Activated gamma-delta T cell treated with anti-CD3 and anti-CD28 coated beads, Interleukin-2, amount 50 U/mL, for 16 hours (primary cell): ENCODE measurements around the gene LRRC4B.
"Not testable (repeated sequence)": the region's sequence is repeated elsewhere in the genome, so short reads cannot be mapped to it uniquely, and the experiment has no call there.

Experiments
- DNase-seq: peaks from one replicate; pipeline ENCODE4 v3.0.0-alpha.2; 2020; ENCODE audit warnings: low read depth

Gene LRRC4B, protein sequence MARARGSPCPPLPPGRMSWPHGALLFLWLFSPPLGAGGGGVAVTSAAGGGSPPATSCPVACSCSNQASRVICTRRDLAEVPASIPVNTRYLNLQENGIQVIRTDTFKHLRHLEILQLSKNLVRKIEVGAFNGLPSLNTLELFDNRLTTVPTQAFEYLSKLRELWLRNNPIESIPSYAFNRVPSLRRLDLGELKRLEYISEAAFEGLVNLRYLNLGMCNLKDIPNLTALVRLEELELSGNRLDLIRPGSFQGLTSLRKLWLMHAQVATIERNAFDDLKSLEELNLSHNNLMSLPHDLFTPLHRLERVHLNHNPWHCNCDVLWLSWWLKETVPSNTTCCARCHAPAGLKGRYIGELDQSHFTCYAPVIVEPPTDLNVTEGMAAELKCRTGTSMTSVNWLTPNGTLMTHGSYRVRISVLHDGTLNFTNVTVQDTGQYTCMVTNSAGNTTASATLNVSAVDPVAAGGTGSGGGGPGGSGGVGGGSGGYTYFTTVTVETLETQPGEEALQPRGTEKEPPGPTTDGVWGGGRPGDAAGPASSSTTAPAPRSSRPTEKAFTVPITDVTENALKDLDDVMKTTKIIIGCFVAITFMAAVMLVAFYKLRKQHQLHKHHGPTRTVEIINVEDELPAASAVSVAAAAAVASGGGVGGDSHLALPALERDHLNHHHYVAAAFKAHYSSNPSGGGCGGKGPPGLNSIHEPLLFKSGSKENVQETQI

DNA sequence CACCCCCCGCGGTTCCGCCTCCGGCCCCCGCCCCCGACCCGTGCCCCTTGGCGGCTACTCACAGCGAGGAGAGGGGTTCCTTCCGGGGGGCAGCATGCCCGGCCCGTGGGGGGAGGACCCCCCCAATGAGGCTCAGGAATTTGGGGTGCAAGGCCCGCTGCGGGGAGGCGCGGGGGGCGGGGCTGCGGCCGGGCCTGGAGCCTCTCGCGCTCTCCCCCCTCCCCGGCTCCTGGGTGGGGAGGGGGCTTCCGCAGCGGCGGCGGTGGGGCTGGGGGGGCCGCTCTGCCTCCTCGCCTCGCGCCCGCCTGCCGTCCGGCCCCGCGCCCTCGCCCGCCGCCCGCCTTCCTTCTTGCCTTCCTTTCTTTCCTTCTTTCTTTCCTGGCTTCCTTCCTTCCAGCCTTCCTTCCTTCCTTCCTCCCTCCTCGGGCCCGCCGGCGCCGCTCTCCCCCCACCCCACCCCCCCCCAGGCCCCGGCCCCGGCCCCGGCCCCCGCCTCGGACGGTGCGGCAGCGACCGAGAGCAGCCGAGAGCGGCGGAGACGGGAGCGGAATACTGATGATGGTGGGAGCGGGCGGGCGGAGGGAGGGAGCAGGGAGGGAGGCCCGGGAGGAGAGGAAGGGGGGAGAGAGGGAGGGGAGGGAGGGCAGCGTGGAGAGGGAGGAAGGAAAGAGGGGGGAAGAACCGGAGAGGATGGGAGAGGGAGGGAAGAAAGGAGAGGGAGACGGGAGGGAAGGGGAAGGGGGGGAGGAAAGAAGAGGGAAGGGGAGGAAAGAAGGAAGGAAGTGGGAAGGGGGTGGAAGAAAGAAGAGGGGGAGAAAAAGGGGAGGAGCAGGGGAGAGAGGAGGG lies at the start of gene LRRC4B:
LRRC4B (minus strand) TSS at position 554 of the 846 bp plus-strand sequence. CDS start 19,597 bp downstream, outside the sequence.
- no peak for DNase-seq

DNA sequence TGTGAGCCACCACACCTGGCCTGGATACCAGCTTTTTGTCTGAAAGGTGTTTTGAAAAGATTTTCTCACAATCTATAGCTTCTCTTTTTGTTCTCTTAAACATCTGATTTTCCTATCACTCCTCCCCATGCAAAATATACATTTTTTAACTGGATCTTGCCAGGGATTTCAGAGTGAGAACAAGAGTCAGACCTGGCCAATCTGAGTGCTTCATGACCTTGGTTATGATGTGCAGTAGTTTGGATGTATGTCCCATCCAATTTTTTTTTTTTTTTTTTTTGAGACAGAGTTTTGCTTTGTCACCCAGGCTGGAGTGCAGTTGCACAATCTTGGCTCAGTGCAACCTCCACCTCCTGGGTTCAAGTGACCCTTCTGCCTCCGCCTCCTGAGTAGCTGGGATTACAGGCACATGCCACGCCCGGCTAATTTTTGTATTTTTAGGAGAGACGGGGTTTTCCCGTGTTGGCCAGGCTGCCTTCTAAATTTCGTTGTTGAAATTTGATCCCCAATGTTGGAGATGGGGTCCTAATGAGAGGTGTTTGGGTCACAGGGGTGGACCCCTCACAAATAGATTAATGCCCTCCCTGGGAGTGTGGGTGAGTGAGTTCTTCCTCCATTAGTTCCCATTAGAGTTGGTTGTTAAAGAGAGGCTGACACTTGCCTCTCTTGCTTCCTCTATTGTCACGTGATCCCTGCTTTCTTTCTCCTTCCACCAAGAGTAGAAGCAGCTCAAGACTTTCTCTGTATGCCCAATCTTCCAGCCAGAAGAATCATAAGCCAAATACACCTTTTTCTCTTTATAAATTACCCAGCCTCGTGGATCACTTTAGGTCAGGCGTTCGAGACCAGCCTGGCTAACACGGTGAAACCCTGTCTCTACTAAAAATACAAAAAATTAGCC lies 44.5 kb upstream of the LRRC4B start:
- not testable (repeated sequence) for DNase-seq

DNA sequence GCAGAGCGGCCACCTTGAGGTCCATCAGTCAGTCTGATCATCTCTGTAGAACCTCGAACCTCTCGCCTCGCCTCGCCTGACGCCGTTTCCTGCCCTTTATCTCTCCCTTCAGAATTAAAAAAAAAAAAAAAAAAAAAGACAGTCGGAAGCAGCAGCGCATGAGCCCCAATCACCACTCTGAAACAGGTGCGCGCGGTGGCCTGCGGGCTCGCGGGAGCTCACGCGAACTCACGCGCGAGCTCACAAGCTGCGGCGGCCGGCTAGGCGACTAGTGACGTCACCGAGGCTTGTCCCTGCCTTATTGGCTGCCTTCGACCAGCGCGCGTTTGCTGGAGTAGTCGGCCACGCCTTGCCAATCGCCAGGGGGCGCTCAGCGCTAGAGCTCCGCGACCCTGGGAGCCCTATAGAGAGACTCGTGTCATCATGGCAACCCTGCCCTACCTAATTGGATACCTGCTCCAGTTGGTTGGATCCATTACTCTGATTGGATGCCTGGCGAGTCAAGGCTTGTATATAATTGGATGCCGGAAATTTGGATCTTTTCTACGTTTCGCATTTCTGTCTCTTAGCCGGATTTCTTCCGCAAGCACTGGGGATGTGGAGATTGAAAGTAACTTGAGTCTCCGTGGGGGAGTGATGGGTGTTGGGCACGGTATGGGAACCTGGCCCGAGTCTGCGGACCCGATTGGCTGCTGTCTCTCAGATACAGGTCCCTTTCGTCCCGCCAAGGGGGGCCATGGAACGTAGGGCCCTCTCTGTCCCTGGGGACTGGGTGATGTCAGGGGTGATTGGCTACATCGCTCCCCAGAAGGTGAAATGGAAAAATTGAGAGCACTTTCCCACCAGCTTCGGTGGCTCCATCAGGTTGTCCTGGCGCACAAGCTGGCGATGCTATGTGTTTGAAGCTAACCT lies 39.9 kb upstream of the LRRC4B start:
- peak; percentile 47 for DNase-seq

DNA sequence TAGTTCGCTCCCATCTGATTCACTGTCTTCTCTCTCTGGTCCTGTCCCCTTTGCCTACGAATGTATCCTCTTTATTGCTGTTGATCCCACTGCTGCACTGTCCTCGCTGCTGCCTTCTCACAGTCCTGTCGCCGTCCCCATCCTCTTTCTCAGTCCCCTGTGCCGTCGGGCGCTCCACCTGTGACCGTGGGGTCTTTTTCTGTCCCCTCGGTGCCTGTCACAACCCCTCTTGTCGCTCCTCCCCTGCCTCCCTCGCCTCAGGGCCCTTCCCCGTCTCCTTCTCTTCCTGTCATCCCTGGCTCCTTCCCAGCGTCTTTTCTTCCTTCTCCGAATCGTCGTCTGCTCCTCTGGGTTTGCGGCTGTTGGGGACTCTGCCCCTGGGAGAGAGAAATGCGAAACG lies 39.2 kb upstream of the LRRC4B start:
- no peak for DNase-seq

DNA sequence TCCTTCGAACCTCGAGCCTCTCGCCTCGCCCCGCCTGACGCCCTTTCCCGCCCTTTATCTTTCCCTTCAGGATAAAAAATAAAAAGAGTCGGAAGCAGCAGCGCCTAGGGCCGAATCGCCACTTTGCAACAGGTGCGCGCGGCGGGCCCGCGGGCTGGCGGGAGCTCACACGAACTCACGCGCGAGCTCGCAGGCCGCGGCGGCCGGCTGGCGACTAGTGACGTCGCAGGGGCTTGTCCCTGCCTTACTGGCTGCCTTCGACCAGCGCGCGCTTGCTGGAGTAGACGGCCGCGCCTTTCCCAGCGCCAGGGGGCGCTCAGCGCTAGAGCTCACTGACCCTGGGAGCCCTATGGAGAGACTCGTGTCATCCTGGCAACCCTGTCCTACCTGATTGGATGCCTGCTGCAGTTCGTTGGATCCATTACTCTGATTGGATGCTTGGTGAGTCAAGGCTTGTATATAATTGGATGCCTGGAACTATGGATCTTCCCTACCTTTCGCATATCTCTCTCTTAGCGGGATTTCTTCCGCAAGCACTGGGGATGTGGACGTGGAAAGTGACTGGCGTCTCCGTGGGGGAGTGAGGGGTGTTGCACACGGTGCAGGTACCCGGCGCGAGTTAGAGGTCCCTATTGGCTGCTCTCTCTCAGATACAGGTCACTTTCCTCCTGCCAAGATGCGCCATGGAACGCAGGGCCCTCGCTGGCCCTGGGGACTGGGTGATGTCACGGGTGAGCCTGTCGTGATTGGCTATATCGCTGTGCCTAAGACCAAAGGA lies 38.0 kb upstream of the LRRC4B start:
- DNase-seq = not testable (repeated sequence)

DNA sequence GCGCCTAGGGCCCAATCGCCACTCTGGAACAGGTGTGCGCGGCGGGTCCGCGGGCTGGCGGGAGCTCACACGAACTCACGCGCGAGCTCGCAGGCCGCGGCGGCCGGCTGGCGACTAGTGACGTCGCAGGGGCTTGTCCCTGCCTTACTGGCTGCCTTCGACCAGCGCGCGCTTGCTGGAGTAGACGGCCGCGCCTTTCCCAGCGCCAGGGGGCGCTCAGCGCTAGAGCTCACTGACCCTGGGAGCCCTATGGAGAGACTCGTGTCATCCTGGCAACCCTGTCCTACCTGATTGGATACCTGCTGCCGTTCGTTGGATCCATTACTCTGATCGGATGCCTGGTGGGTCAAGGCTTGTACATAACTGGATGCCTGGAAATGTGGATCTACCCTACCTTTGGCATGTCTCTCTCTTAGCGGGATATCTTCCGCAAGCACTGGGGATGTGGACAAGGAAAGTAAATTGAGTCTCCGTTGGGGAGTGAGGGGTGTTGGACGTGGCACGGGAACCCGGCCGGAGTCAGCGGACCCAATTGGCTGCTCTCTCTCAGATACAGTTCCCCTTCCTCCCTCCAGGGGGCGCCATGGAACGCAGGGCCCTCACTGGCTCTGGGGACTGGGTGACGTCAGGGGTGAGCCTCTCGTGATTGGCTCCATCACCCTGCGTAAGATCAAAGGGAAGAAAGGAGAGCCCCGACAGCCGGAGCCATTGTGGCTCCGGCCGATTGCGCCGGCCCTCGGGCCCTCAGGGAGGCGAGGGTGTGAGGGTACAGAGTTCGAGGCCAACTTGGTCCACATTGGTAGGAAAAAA lies 36.2 kb upstream of the LRRC4B start:
- DNase-seq = not testable (repeated sequence)

DNA sequence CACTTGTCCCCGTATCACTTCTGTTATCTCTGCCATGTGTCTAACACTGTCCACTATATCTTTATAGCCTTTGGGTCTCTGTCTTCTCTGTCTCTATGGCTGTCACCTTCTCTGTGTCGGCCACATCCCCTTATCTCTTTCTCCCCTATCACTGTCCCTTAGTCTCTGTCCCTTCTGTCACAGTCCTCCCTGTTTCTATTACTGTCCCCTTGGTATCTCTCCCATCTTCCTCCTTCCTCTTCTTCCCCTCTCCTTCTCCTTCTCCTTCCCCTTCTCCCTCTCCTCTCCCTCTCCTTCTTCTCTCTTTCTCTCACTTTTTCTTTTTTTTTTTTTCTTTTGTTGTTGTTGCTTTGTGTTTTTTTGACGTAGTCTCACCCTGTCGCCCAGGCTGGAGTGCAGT lies 34.7 kb upstream of the LRRC4B start:
- no peak for DNase-seq

DNA sequence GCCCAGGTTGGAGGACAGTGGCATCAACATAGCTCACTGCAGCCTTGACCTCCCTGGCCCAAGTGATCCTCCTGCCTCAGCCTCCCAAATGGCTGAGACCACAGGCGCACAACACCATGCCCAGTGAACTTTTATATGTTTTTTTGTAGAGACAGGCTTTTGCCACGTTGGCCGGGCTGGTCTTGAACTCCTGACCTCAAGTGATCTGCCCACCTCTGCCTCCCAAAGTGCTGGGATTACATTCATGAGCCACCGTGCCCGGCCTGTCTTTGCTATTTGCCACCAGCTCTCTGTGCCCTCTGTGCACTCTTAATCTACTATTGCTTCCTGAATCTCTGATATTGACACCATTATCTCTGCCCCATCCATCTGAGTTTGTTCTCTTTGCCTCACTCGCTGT lies 34.3 kb upstream of the LRRC4B start:
- no peak for DNase-seq

DNA sequence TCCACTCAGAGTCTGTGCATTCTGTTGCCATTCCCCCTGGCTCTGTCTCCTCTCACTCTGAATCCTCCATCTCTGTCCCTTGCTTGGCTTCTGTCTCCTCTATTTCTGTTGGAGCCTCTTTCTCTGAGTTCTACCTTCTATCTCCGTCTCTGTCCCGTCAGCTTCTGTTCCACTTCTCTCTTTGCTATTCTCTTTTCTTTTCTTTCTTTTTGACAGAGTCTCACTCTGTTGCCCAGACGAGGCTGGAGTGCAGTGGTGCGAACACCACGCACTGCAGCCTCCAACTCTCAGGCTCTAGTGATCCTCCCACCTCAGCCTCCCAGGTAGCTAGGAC lies 33.8 kb upstream of the LRRC4B start:
- no peak for DNase-seq

DNA sequence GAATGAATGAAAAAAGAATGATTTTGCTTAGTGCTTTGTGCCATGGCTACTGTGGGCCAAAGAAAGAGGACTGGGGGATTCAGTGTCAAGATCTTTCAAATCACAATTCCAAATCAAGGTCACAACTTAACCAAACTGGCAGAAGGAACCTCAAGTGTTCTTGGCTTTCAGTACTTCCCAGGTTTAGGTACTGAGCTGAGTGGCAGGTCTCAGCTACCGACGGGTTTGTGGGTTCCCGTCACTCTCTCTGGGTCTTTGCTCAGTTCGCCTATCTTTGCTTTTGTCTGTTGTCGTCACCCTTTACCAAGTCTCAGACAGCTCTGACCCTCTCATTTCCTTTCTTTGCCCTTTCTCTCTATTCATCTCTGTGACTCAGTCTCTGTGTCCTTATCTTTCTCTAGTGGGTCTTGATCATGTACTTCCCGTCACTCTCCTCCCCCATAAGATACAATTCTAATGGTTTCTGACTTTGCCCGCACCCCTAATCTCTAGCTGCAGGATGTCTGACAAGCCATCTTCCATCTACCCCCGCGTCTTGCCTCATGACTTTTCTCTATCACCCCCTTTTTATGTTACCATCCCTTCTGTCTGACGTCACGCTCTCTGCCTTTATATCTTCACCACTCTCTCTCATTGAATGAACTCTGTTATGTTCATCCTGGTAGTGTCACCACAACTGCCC lies 33.3 kb upstream of the LRRC4B start:
- no peak for DNase-seq

DNA sequence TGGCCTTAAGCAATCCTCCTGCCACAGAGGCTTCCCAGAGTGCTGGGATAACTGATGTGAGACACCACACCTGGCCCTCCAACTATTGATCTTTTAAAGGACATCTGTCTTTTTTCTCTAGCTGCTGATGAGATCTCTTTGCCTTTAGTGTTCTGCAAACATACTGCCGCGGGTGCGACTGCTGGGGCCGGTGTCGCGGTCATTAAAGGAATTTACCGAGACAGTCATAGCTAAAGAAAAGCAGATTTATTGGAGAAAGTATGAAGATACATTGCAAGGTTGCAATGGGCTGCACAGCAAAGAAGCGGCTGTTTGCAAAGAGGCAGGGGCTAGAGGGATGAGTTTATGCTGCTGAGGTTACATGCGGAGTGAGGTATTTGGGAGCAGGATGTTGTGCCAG lies 31.2 kb upstream of the LRRC4B start:
- DNase-seq = no peak

DNA sequence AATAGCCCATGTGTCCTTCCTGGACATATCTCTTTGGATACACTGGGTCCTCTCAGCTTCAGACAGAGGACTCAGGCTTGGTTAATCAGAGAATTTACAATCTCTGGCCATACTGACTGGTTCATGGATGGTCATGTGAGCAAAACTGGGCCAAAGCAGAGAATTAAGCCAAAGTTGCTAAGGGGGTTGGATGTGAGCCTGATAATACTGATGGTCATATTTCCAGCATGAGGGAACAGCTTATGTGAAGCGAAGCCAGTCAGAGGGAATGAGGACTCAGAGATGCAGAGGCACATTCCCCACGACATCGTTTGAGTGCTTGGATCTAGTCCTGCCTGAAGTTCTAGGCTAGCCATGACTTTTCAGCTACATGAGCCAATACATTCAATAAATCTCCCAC lies 22.0 kb upstream of the LRRC4B start:
- DNase-seq = no peak

DNA sequence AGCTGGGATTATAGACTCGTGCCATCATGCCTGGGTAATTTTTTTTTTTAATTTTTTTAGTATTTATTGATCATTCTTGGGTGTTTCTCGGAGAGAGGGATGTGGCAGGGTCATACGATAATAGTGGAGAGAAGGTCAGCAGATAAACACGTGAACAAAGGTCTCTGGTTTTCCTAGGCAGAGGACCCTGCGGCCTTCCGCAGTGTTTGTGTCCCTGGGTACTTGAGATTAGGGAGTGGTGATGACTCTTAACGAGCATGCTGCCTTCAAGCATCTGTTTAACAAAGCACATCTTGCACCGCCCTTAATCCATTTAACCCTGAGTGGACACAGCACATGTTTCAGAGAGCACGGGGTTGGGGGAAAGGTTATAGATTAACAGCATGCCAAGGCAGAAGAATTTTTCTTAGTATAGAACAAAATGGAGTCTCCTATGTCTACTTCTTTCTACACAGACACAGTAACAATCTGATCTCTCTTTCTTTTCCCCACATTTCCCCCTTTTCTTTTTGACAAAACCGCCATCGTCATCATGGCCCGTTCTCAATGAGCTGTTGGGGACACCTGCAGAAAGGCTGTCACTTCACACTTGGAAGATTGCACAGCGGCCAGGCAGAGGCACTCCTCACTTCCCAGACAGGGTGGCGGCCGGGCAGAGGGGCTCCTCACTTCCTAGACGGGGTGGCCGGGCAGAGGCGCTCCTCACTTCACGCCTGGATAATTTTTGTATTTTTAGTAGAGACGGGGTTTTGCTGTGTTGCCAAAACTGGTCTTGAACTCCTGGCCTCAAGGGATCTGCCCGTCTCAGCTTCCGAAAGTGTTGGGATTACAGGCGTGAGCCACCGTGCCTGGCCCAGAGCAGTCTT lies 13.8 kb upstream of the LRRC4B start:
- not testable (repeated sequence) for DNase-seq

DNA sequence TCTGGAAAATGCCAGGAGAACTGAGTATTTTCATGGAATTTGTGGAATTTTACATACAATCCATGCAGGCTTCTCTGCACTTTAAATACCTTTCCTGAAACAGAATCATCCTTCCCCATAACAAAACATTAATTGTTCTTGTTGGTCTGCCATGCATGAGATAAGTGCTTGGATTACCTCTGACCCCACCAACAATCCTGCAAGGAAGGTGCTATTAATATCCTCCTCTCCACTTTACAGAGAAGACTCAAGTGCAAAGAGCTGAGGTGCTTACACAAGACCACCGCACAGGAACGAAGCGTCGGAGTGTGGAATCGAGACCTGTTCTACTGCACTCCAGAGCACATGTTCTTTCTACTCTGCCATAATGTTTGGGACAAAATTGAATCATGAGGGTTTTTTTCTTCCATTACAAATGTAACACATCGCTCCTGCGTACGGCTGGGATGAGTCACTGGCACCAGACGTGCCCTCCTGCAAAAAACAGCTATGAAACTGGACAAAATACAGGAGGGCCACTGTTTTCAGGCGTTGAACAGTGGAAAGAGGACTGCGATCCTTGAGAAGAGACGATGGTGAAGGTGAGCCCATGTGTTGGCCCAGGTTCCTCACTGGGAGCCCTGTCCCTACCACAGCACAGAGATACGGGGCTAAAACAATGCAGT lies 12.9 kb upstream of the LRRC4B start:
- no peak for DNase-seq

DNA sequence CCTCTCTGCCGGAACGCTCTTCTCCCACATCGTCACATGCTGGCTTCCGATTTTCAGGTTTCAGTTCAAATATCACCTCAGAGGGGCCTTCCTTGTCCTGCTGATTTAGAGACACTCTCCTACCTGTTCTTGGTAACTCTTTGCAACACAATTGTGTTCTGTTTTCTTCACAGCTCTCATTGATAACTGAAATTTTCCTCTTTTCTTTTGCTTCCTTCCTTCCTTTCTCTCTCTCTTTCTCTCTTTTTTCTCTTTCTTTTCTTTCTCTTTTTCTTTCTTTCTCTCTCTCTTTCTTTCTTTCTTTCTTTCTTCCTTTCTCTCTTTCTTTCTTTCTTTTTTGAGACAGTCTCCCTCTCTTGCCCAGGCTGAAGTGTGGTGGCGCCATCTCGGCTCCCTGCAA lies 12.0 kb upstream of the LRRC4B start:
- DNase-seq = no peak

DNA sequence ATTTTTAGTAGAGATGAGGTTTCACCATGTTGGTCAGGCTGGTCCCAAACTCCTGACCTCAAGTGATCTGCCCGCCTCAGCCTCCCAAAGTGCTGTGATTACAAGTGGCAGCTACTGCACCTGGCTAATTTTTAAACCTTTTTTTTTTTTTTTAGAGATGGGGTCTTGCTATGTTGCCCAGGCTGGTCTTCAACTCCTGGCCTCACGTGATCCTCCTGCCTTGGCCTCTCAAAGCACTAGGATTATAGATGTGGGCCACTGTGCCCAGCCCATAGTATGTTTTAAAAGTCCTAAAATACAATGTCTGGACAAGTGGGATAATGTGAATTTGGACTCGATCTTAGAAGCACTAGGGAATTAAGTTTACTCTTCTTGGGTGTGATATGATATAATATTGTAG lies 8.5 kb upstream of the LRRC4B start:
- not testable (repeated sequence) for DNase-seq
